CD4-positive, alpha-beta T cell treated with Interleukin-2 at 100 ng/mL for 4 hours (primary cell): ENCODE results near the gene ADAM10.
A peak's percentile ranks its signal among the peaks of the same experiment; 100 is the strongest.
"Not testable (repeated sequence)": the region's sequence is repeated elsewhere in the genome, so short reads cannot be mapped to it uniquely, and the experiment has no call there.

Experiments
- DNase-seq: peaks from one replicate; pipeline ENCODE4 v3.0.0-alpha.2; 2020; ENCODE audit warnings: low spot score

The ADAM10 gene

DNA sequence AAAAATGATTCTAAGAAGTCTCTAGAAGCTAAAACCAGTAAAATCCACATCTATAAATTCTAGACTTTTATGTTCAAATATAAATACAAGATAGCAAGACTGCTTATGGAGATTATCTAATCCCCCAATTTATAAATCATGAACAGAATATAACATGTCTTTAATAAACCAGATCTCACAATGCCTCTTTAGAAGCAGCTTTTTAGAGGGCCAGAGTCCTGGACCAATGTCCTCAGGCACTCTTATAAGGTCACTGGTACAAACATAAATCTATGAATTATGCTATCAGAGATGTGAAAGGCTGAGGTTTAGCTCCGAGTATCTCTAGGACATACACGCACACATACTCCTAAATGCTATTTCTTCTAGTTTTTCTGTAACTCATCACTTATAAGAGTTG, 78.3 kb downstream of the ADAM10 start:
- DNase-seq: no peak

- DNase-seq: no peak
Measured at GRCh38 chr15:58669108-58669507, 80.4 kb downstream of the ADAM10 start.

- DNase-seq: no peak
Measured at GRCh38 chr15:58666957-58667356, 82.5 kb downstream of the ADAM10 start.

DNA sequence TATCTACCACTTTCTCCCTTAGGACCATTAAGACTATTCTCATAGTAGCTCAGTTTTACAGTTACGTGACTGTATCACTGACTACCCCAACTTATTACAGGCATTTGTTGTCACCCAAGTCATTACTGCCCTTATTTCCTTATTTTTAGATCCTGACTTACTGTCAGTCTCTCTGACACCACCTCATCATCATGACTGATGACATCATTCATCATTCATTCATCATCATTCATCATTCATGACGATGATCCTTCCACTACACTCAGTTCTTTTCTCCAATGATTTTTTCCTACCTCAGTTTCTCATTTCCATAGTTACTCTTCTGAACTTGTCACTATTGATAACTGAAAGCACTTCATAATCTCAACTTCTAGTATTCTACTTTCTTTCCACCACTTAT, 83.8 kb downstream of the ADAM10 start:
- no peak for DNase-seq

GRCh38 chr15:58650102-58650501, 99.4 kb downstream of the ADAM10 start:
- DNase-seq: no peak

- no peak for DNase-seq
Measured at GRCh38 chr15:58649175-58649574, 100.3 kb downstream of the ADAM10 start.

DNA sequence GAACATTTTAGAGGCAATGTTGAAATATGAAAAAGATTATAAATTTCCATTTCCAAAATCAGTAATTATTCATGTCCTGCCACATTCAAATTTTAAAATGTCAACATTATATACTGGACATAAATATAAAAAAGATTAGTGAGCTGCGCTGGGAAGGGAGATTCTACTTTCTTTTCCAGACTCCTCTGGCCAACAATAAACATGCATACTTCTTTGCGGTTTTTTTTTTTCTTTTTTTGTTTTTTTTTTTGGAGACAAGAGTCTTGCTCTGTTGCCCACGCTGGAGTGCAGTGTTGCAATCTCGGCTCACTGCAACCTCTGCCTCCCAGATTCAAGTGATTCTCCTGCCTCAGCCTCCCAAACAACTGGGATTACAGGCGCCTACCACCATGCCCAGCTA, 105.5 kb downstream of the ADAM10 start:
- no peak for DNase-seq

GRCh38 chr15:58641660-58642059, 107.8 kb downstream of the ADAM10 start:
- no peak for DNase-seq

DNA sequence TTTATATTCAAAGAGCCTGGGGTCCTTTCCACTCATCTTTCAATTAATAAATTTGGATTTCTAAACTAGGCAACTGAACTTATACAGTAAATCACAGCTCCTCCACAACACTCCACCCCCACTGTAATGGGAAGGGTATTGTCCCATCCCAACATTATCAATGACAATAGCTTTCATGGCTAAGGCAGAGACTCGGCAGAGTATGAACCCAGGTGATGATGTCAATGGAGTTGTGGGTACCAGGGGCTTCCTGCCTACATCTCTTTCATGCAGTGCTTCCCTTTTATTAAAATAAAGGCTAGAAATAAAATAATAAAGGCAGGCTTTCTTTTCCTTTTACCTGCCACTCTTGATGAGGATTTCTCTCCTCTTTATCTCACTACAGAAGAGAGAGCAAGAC, 109.5 kb downstream of the ADAM10 start:
- DNase-seq: no peak

- DNase-seq: no peak
Measured at GRCh38 chr15:58639002-58639756, 110.3 kb downstream of the ADAM10 start.

GRCh38 chr15:58632789-58633188, 116.7 kb downstream of the ADAM10 start:
- no peak for DNase-seq

GRCh38 chr15:58631319-58631718, 118.2 kb downstream of the ADAM10 start:
- DNase-seq: no peak

- no peak for DNase-seq
Measured at GRCh38 chr15:58629625-58630024, 119.9 kb downstream of the ADAM10 start.

- DNase-seq: peak; percentile 20
Measured at GRCh38 chr15:58628206-58628947, 121.1 kb downstream of the ADAM10 start.

GRCh38 chr15:58627701-58628100, 121.8 kb downstream of the ADAM10 start:
- no peak for DNase-seq

DNA sequence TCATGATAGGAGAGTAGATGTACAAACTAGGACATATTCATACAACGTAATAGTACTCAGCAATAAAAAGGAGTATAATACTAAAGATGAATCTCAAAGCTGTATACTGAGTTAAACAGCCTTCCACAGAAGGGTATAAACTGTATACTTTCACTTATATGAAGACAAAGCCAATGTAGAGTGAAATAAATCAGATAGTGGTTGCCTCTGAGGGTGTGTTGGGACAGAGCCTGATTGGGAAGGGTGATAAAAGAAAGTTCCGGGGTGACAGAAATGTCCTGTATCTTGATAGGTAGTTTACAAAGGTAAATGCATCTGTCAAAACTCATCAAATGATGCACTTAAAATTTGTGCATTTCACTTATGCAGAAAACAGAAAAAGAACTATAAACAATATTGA, 122.5 kb downstream of the ADAM10 start:
- DNase-seq: no peak

GRCh38 chr15:58626378-58626777, 123.1 kb downstream of the ADAM10 start:
- no peak for DNase-seq

DNA sequence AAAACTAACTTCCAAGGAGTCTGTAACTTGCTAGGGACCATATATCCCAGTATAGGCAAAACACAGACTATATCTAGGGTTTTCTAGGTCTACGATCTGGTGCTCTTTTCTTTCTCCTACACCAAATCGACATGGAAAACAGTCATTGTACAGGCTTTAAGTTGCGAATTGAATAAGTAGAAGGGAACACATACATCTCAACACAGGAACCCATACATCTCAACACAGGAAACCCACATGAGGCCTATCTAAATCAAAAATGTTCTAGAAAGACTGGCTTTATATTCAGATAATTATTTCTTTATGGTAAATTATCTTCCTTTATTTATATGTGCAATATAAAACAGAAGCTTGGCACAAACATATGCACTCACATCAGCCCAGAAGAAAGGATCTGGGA, 126.6 kb downstream of the ADAM10 start:
- no peak for DNase-seq

DNA sequence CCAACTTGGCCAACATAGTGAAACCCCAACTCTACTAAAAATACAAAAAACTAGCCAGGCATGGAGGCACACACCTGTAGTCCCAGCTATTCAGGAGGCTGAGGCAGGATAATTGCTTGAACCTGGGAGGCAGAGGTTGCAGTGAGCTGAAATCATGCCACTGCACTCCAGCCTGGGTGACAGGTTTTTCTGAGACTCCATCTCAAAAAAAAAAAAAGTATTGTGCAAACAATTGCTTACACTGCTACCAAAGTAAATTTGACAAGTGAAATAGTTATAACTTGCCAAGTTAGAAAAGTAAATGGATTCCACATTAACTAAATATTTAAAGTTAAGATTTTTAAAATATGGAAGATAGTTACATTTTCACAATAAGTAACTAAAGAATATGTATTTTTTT, 129.2 kb downstream of the ADAM10 start:
- DNase-seq: not testable (repeated sequence)

DNA sequence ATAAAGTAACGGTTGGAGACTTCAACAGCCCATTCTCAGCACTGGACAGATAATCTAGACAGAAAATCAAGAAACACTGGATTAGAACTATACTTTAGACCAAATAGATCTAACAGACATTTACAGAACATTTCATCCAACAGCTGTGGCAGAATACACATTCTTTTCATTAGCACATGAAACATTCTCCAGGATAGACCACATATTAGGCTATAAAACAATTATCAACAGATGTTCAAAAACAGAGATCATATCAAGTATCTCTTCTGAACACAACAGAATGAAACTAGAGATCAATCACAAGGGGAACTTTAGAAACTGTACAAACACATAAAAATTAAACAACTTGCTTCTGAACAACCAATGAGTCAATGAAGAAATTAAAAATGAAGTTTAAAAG, 133.3 kb downstream of the ADAM10 start:
- no peak for DNase-seq

DNA sequence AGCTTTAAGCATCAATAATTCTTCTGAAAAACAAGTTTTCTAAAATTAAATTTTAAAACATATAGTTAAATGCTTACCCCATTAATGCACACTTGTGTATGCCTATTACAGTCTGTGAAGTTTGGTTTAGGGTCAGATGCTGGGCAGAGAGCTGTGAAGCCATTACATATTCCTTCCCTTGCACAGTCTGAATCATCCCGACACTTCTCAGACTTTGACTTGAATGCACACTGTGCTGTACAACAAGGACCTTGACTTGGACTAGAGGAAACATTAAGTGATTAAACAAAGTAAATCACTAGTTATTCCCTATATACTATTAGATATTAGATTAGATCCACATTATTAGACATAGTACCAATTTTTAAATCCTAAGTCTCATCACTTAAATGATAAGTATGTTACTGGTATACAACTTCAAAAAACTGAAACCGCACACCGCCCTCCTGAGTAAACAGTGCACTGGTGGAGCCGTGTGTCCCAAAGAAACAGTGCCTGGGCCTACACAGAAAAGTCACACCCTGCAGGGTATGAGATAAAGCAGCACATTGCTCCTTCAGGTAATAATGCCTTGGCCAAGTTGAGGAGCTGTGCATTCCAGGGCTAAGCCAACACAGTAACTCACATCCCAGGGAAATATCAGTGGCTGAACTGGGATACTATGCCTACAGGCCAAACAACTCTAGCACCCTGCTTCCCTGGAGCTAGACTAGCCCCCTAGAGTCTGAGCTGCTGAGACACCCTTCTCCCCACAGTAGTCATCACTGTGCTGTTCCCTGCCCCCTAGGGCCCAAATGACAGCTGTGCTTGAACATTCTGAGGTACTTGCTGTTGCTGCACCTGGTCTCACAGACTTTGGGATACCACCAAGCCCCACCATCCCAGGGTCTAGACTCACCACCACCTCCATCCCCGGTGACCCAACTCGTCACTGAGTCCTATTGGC, 137.5 kb downstream of the ADAM10 start:
- DNase-seq: no peak

DNA sequence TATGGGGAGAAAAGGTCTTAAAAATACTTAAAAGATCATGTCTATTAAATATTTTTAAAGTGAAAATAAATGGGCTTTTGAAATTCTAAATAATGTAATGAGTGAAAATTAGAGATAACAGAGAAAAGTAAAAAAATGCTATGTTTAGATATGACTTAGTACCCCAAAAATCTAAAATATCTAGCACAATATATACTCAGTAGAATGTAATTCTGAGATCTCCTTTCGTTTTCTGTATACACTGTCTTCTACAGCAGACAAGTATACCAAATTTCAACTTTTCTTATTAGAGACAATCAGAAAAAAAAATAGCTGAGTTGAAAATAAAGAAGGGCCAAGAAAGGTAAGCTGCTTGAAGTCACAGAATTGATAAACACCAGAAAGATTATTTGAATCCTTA, 140.8 kb downstream of the ADAM10 start:
- no peak for DNase-seq
